ENCODE results near the gene SMOC1. TPM values are rescaled to one million over a fixed set of nuclear protein-coding genes. Genes with fewer than 3 reads are reported as not detected.

SMOC1 gene
- total and polyA plus RNA-seq, 2 of the 8 experiments (the other 6 are each of a cell fraction or from before 2014, with no cell fraction given): 1.6 to 2.4 TPM

GRCh38 chr14:70021548-70022220 lies 142.5 kb downstream of the SMOC1 start:
- POLR2A ChIA-PET (ENCODE audit: partially characterized antibody): no interaction called here
- CTCF ChIA-PET (ENCODE audit: partially characterized antibody): interaction anchor here (0.6 to 5.3 kb wide), 8 partner anchors 7 to 441 kb away, joined by 3 to 45 read pairs (median 10); partner anchors contain the start of gene SMOC1
- no peaks in the 10 kb centered on the region for H3K79me1 ChIP-seq (ENCODE audit: low read depth, low read length)
- TF ChIP-seq SIRT6 (IDR thresholded peaks at IDR 0.05; ENCODE audit: low read length): no peak
- TF ChIP-seq NRF1 (IDR thresholded peaks at IDR 0.05; ENCODE audit: low read depth, low read length): no peak
- no peak for TF ChIP-seq TCF12 (IDR thresholded peaks at IDR 0.05; ENCODE audit: low read depth, low read length)
- no peak for TF ChIP-seq SIX5 (IDR thresholded peaks at IDR 0.05; ENCODE audit: low read depth, low read length)
- H2AFZ ChIP-seq (ENCODE audit: low read length): no peak overlapping the region
- no peak overlapping the region for H2BK15ac ChIP-seq (ENCODE audit: low read length)
- peaks cover 2% of the 10 kb centered on the region; the same call in 1 of the 2 replicates for H3K23me2 ChIP-seq (ENCODE audit: low read depth, low read length)
- no peak overlapping the region for H2AK5ac ChIP-seq (ENCODE audit: low read depth, low read length)
- 75% methylated on average over 8 of the region's 8 CpGs; no CpG with 5 or more reads in 1 of the 2 experiments for WGBS, 2 experiments (ENCODE audit: extremely low coverage in 1 of 2, insufficient coverage in 1 of 2, insufficient read length in 1 of 2, insufficient replicate concordance in 2 of 2, low coverage in 1 of 2, low lambda C conversion rate in 2 of 2, missing lambda C conversion rate in 1 of 2)
- no peak overlapping the region for H3K27ac ChIP-seq (ENCODE audit: low read depth, low read length)
- H3K9ac ChIP-seq (replicated peaks in 1 of 4; ENCODE audit: extremely low read depth in 1 of 4, low read depth in 3 of 4, low read length in 3 of 4): no peak overlapping the region
- H4K20me1 ChIP-seq (replicated peaks in 1 of 2; ENCODE audit: control insufficient read depth in 1 of 2, insufficient read depth in 2 of 2, low read length in 2 of 2): no peaks in the 10 kb centered on the region
- no peaks in the 10 kb centered on the region for H3K27me3 ChIP-seq (replicated peaks in 1 of 4; ENCODE audit: control insufficient read depth in 3 of 4, extremely low read depth in 1 of 4, insufficient read depth in 3 of 4, low read length in 3 of 4)
- no peak overlapping the region for H3K4ac ChIP-seq (replicated peaks; ENCODE audit: insufficient read length, low read depth, low read length)
- no peak overlapping the region for H2BK5ac ChIP-seq (ENCODE audit: low read depth, low read length)
- no peak overlapping the region for H3K23ac ChIP-seq (ENCODE audit: insufficient read length)
- H3K56ac ChIP-seq (replicated peaks; ENCODE audit: insufficient read length, low read depth, low read length): no peak overlapping the region
- H3K79me2 ChIP-seq (ENCODE audit: control insufficient read depth in 1 of 2, insufficient read depth in 2 of 2, low read length in 2 of 2): no peaks in the 10 kb centered on the region
- no peak overlapping the region for H3K14ac ChIP-seq (ENCODE audit: insufficient read length)
- H2BK12ac ChIP-seq (ENCODE audit: low read depth, low read length): no peak overlapping the region
- no peaks in the 10 kb centered on the region for H3K9me3 ChIP-seq (ENCODE audit: insufficient read depth in 2 of 2, low read depth in 1 of 2, low read length in 1 of 2)
- H3K36me3 ChIP-seq (ENCODE audit: control insufficient read depth in 2 of 4, insufficient read depth in 4 of 4, low read length in 3 of 4): no peaks in the 10 kb centered on the region; a peak in 1 of 8 replicates
- FAIRE-seq (no peak), DNase-seq (ENCODE audit: low read depth in 1 of 2, low spot score in 2 of 2) (no peak)
- H2BK20ac ChIP-seq (ENCODE audit: low read length): no peak overlapping the region
- no peak overlapping the region for H2BK120ac ChIP-seq (replicated peaks; ENCODE audit: low read depth, low read length)
- no peak overlapping the region for H4K8ac ChIP-seq (ENCODE audit: extremely low read depth, insufficient read depth, low read length)
- no peaks in the 10 kb centered on the region; a peak in 1 of 7 replicates for H3K4me1 ChIP-seq (replicated peaks in 1 of 4; ENCODE audit: control insufficient read depth in 3 of 4, insufficient read depth in 4 of 4, low read length in 3 of 4)
- no peak overlapping the region for H4K91ac ChIP-seq (replicated peaks; ENCODE audit: insufficient read length, low read length)
- no peak overlapping the region for H3K4me3 ChIP-seq (ENCODE audit: extremely low read depth in 1 of 4, insufficient read depth in 2 of 4, low read depth in 3 of 4, low read length in 4 of 4)
- H3K18ac ChIP-seq (ENCODE audit: extremely low read depth, low read length): no peak overlapping the region
- no peak overlapping the region for H3K4me2 ChIP-seq (ENCODE audit: insufficient read depth in 1 of 2, low read depth in 2 of 2, low read length in 2 of 2)
- H4K5ac ChIP-seq (ENCODE audit: insufficient read length, low read depth, low read length): no peak overlapping the region

Measured in H1 (cell line).